GM23338 (cell line): ENCODE results near the gene PGBD2.
"Not testable (repeated sequence)": the region's sequence is repeated elsewhere in the genome, so short reads cannot be mapped to it uniquely, and the experiment has no call there.

Experiments
- CREB1 ChIP-seq: fragments of 250-450 bp; sonication (Bioruptor Pico); IDR thresholded peaks from 2 replicates; pipeline ENCODE4 v1.5.0; 2020; ENCODE audit warnings: low read depth, mild to moderate bottlenecking, moderate library complexity
- CTCF ChIP-seq, 2 experiments: fragments of 200-600 bp in 1 of 2; sonication (generic) in 1 of 2; conservative IDR thresholded peaks; 2 replicates each; pipeline versions ENCODE4 v1.5.1 to v1.6.1; 2016 to 2017; ENCODE audit warnings: antibody characterized with exemption in 2 of 2, low read depth in 2 of 2, mild to moderate bottlenecking in 2 of 2, moderate library complexity in 1 of 2
- EZH2 ChIP-seq: fragments of 200-600 bp; sonication (generic); IDR thresholded peaks from one replicate; pipeline ENCODE4 v1.8.0; 2017; ENCODE audit warnings: antibody characterized with exemption, mild to moderate bottlenecking, low read depth; ENCODE audit not compliant: unreplicated experiment
- EZH2phosphoT487 ChIP-seq: fragments of 200-600 bp; sonication (generic); IDR thresholded peaks from one replicate; pipeline ENCODE4 v1.8.1; 2018; ENCODE audit warnings: antibody characterized with exemption; ENCODE audit not compliant: unreplicated experiment
- JUNB ChIP-seq: IDR thresholded peaks from one replicate; pipeline ENCODE4 v1.6.1; 2016; ENCODE audit warnings: antibody characterized with exemption; ENCODE audit not compliant: unreplicated experiment
- POLR2AphosphoS5 ChIP-seq: IDR thresholded peaks from 2 replicates; pipeline ENCODE4 v1.6.1; 2016; ENCODE audit warnings: antibody characterized with exemption, low read depth
- REST ChIP-seq: IDR thresholded peaks from one replicate; pipeline ENCODE4 v1.6.1; 2018; ENCODE audit warnings: antibody characterized with exemption; ENCODE audit not compliant: unreplicated experiment
- STAT1 ChIP-seq: IDR thresholded peaks from one replicate; pipeline ENCODE4 v1.6.1; 2016; ENCODE audit warnings: antibody characterized with exemption; ENCODE audit not compliant: unreplicated experiment

GRCh38 chr1:248945000-248945423 lies 39.0 kb downstream of the PGBD2 start:
- not testable (repeated sequence) for TF ChIP-seq POLR2AphosphoS5; JUNB; CTCF (conservative IDR thresholded peaks at IDR 0.05; ENCODE audit: low read depth in 2 of 2); EZH2; REST; CREB1 (CRISPR knock-in tag); EZH2phosphoT487; STAT1
